ENCODE results near the gene TP53TG3C. TPM values are rescaled to one million over a fixed set of nuclear protein-coding genes. Genes with fewer than 3 reads are reported as not detected.
"Not testable (repeated sequence)": the region's sequence is repeated elsewhere in the genome, so short reads cannot be mapped to it uniquely, and the experiment has no call there.

The TP53TG3C gene, protein sequence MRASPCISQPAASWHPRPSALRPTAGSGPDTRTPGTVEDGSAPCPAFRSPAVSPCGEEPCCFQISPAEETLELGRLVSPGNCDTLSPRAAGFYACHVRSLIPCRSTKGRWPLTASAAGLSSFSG
- not detected for polyA plus RNA-seq
- long read RNA-seq, donor 1 = 0 reads
- long read RNA-seq, donor 2 = 0 reads
- long read RNA-seq, donor 3 = 0 reads
- long read RNA-seq, donor 4 = 0 reads
- long read RNA-seq, donor 5 = 0 reads
- long read RNA-seq, donor 6 = 0 reads
- long read RNA-seq, donor 7 = 0 reads
- long read RNA-seq, donor 8 = 0 reads
- long read RNA-seq, donor 9 = 0 reads
- long read RNA-seq, donor 10 = 0 reads
- long read RNA-seq, donor 11 = 0 reads

DNA sequence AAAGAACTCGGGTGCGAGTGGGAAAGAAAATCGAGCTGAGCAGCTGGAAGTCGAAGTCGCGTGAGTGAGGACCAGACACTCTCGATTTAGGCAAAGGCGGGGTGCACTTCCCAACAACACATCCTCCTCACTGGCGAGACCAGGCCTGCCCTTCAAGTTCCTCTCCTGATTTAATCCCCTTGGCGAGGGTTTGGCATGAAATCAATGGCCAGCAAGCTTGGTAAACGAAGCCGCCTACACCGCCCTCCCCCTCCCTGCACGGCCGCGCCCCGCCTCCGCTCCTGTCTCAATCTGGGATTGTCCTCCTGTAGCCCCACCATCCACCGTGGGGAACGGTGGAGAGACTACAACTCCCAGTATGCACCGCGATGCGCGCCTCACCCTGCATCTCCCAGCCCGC is at the start of gene TP53TG3C:
TP53TG3C (plus strand) TSS at position 301 of the 400 bp plus-strand sequence; CDS start at position 369, 68 bp downstream.
- not testable (repeated sequence) for H3K9me3 ChIP-seq (ENCODE audit: control insufficient read depth, low read depth, low read length); H3K4me1 ChIP-seq (ENCODE audit: control insufficient read depth, insufficient read depth, low read length); DNase-seq; H3K27ac ChIP-seq (ENCODE audit: low read length); H3K27me3 ChIP-seq (ENCODE audit: control insufficient read depth, insufficient read depth, low read length); H3K36me3 ChIP-seq (ENCODE audit: control insufficient read depth, insufficient read depth, low read length); H3K4me3 ChIP-seq (ENCODE audit: low read length)
- no CpG with 5 or more reads among the region's 25 CpGs for WGBS (ENCODE audit: insufficient coverage, low lambda C conversion rate)

Other genes starting within 250 kb of the TP53TG3C start
- not detected for gene TP53TG3E, start 110.1 kb downstream of the TP53TG3C start, polyA plus RNA-seq
- gene TP53TG3B, start 166.6 kb downstream of the TP53TG3C start, polyA plus RNA-seq = not detected

Data from large intestine (tissue), 12 donors.